Measurements from ENCODE around the gene TUBB2B. TPM values are rescaled to one million over a fixed set of nuclear protein-coding genes. Genes with fewer than 3 reads are reported as not detected.

Gene TUBB2B
- polyA plus RNA-seq, 1 experiment: 13.3 TPM

DNA sequence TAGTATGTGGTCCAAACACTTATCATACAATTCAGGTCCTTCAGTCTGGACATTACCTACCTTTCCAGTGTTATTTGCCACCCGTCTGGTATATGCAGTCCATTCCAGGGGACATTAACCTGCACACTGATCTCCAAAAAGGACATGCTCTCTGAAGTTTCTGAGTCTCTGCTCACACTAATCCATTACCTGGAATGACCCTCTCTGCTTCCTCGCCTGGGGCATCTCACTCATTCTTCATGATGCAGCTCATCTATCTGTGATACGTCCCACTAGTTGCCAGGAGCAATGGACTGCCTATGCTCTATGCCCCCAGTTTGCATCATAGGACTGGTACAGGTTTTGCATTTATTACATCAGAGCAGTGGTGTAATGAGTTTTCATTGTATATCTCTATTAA, 5.9 kb upstream of the TUBB2B start:
- no peak for TF ChIP-seq CTCF (IDR thresholded peaks at IDR 0.05; ENCODE audit: insufficient read depth, low read depth, low read length)
- H3K4me3 ChIP-seq (ENCODE audit: low read depth, low read length): no peak overlapping the region
- POLR2A ChIA-PET: interaction anchor here (0.6 kb wide), 1 partner anchor 71 kb away, joined by 6 read pairs; no protein-coding TSS in a partner anchor

GRCh38 chr6:3232017-3232945, 4.8 kb upstream of the TUBB2B start:
- peak overlapping the region; percentile 63 for H3K4me3 ChIP-seq (ENCODE audit: low read depth, low read length)
- ChIA-PET CTCF (interaction anchor here (1.0 to 1.6 kb wide), 3 partner anchors 9 to 20 kb away, joined by 3 to 6 read pairs (median 3); no protein-coding TSS in a partner anchor), POLR2A (no interaction called here)
- TF ChIP-seq CTCF (IDR thresholded peaks at IDR 0.05; ENCODE audit: insufficient read depth, low read depth, low read length): no peak
- H3K36me3 ChIP-seq (ENCODE audit: control insufficient read depth, insufficient read depth, low read length): no peaks in the 10 kb centered on the region
- no peak for DNase-seq (ENCODE audit: low read depth)
- H3K27me3 ChIP-seq (ENCODE audit: control insufficient read depth, insufficient read depth, low read length): peaks cover 34% of the 10 kb centered on the region

More for the DNA sequence above, 5.9 kb upstream of the TUBB2B start:
- CTCF ChIA-PET: no interaction called here
- Histone ChIP-seq H3K27me3 (ENCODE audit: control insufficient read depth, insufficient read depth, low read length) (peaks cover 31% of the 10 kb centered on the region), H3K36me3 (ENCODE audit: control insufficient read depth, insufficient read depth, low read length) (no peaks in the 10 kb centered on the region)
- DNase-seq (ENCODE audit: low read depth): no peak

DNA sequence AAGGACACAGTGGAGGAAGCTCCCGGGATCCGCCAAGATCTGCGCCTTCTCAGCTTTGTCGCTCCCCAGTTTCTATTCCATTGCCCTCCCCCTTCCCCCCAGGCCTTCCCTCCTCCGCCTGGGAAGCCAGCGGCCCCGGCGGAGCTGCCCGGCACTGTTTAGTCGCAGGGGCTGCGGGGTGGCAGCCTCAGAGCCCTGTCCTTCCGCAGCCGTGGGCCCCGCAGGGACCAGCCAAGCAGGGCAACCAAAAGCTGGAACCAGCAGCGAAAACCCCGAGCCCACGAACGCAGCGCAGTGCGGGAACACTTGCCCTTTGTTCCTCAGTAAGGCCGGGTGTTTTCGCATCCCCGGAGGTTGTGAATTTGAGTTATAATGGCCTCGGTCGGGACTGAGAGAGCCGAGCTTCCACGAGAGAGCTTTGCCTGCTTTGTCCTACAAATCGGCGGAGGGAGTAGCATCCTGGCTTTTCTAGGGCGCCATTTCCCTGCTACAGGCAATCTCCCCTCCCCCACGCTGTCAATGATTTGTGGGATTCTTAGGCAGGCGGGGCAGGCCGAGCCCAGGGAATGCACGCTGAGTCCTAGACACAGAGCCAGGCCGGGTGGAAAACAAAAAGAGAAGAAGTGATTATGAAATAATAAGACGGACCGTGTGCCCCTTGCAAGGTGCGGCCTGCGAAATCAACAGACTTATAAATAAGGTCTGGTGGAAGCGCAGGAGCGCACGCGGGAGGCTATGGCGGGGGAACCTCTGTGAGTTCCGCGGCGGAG, 4.0 kb upstream of the TUBB2B start:
- no peak for TF ChIP-seq CTCF (IDR thresholded peaks at IDR 0.05; ENCODE audit: insufficient read depth, low read depth, low read length)
- peak; percentile 21 for DNase-seq (ENCODE audit: low read depth)
- Histone ChIP-seq H3K27me3 (ENCODE audit: control insufficient read depth, insufficient read depth, low read length) (peaks cover 42% of the 10 kb centered on the region), H3K4me3 (ENCODE audit: low read depth, low read length) (peak overlapping the region; percentile 63), H3K36me3 (ENCODE audit: control insufficient read depth, insufficient read depth, low read length) (no peaks in the 10 kb centered on the region)
- CTCF ChIA-PET: interaction anchor here (0.6 to 1.6 kb wide), 6 partner anchors 8 to 21 kb away, joined by 3 to 7 read pairs (median 4); no protein-coding TSS in a partner anchor
- POLR2A ChIA-PET: interaction anchor here (0.6 kb wide), 2 partner anchors 73 to 227 kb away, joined by 3 to 4 read pairs; no protein-coding TSS in a partner anchor

DNA sequence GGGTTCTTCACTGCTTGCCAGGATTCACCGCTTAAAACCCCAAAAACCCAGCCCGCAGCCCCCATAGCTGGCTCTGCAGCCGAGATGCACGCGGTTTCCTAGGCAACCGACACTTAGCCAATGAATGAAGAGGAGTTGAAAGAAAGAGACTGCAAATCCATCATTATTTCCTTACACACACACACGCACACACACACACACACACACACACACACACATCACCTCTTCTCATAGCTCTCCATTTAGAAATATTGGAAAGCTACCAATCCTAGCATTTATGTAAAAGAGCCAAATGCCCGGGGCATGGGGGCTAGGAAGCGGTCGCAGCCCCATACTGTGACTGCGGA, 3.4 kb upstream of the TUBB2B start:
- H3K27me3 ChIP-seq (ENCODE audit: control insufficient read depth, insufficient read depth, low read length): peaks cover 43% of the 10 kb centered on the region
- ChIA-PET POLR2A (interaction anchor here (0.6 kb wide), 2 partner anchors 72 to 227 kb away, joined by 3 to 4 read pairs; no protein-coding TSS in a partner anchor), CTCF (interaction anchor here (0.6 to 1.5 kb wide), 6 partner anchors 8 to 49 kb away, joined by 3 to 7 read pairs (median 4); no protein-coding TSS in a partner anchor)
- H3K36me3 ChIP-seq (ENCODE audit: control insufficient read depth, insufficient read depth, low read length): no peaks in the 10 kb centered on the region
- TF ChIP-seq CTCF (IDR thresholded peaks at IDR 0.05; ENCODE audit: insufficient read depth, low read depth, low read length): no peak
- peak overlapping the region; percentile 63 for H3K4me3 ChIP-seq (ENCODE audit: low read depth, low read length)
- DNase-seq (ENCODE audit: low read depth): no peak

All from BJ (cell line).